GM20000 (cell line): ENCODE measurements around the gene OSBPL10.

Source experiments
- DNase-seq: peaks from one replicate; pipeline ENCODE4 v3.0.0; 2012; ENCODE audit warnings: low spot score
- TF ChIP-seq, protein P1 (sequence below): IDR thresholded peaks from 2 replicates; pipeline ENCODE4 v1.5.1; 2012; ENCODE audit warnings: mild to moderate bottlenecking, control low read depth; ENCODE audit errors: extremely low read depth, missing control alignments

The OSBPL10 gene

DNA sequence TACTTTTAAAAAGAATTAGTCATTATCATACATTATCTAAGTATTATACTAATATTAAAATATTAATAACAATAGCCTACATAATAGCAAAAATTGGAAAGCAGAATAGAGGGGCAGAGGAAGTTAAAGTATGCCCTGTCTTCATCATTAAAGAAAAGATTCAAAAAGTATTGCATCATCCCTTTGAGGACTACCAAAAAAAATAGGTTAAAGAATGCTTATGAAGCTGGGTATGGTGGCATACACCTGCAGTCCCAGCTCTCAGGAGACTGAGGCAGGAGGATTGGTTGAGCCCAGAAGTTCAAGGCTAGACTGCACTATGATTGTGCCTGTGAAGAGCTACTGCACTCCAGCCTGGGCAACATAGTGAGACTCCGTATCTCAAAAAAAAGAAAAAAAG, 240.7 kb downstream of the OSBPL10 start:
- DNase-seq, result no peak
- TF ChIP-seq, protein P1, sequence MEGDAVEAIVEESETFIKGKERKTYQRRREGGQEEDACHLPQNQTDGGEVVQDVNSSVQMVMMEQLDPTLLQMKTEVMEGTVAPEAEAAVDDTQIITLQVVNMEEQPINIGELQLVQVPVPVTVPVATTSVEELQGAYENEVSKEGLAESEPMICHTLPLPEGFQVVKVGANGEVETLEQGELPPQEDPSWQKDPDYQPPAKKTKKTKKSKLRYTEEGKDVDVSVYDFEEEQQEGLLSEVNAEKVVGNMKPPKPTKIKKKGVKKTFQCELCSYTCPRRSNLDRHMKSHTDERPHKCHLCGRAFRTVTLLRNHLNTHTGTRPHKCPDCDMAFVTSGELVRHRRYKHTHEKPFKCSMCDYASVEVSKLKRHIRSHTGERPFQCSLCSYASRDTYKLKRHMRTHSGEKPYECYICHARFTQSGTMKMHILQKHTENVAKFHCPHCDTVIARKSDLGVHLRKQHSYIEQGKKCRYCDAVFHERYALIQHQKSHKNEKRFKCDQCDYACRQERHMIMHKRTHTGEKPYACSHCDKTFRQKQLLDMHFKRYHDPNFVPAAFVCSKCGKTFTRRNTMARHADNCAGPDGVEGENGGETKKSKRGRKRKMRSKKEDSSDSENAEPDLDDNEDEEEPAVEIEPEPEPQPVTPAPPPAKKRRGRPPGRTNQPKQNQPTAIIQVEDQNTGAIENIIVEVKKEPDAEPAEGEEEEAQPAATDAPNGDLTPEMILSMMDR, result no peak

DNA sequence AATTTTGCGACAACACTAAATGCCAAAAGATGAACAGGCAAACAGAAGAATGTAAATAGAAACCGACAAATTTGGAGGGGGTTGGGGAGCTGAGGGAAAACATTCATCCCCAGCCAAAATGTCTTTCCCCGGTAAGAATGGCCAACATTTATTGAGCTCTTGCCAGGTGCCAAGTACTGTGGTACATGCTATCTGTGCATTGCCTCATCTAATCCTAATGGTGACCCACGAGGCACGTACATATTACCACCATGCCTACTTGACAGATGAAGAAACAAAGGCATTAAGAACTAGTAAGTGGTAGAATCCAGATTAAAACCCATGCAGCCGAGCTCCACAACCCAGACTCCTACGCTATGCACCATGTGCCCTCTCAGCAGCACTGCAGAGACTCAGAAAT, 242.7 kb downstream of the OSBPL10 start:
- no peak for DNase-seq

DNA sequence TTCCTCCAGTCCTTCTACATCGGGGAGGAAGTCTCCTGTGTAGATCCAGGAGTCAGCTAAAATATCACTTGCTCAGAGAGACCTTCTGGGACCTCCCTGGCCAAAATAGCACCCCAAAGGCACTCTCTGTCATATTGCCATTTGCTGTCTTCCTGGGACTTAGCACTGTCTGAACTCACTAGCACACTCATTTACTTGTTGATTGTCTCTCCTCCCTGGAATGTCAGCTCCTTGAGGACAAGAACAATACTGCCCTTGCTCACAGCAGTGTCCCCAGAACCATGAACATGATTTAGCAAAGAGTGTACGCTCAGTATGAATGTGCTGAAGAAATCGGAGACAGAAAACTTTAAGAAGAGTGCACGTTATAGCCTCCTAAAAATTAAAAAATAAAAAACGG, 245.4 kb downstream of the OSBPL10 start:
- no peak for DNase-seq

More for the DNA sequence above, 242.7 kb downstream of the OSBPL10 start:
- TF ChIP-seq, protein P1, result no peak

DNA sequence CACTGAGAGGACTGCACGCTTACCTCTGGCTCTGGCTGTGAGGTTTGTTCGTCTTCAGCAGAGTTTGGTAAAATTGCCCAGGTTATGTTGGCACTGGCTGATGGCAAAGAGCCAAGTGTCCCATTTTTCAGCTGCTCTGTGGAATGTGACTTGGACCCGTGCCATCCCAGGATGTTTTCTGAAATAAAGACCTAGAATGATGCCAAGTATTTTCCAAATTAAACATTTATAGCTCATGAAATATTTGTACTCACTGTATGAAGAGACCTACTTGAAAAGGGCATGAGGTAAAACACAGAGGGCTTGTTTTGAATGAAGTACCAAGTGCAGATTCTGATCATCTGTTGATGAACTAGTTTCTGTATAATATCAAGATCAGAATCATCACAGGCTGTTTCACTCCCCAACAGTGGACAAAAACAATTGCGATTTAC, 247.8 kb downstream of the OSBPL10 start:
- no peak for DNase-seq
- TF ChIP-seq, protein P1, result no peak

More for the DNA sequence above, 245.4 kb downstream of the OSBPL10 start:
- TF ChIP-seq, protein P1, result no peak

DNA sequence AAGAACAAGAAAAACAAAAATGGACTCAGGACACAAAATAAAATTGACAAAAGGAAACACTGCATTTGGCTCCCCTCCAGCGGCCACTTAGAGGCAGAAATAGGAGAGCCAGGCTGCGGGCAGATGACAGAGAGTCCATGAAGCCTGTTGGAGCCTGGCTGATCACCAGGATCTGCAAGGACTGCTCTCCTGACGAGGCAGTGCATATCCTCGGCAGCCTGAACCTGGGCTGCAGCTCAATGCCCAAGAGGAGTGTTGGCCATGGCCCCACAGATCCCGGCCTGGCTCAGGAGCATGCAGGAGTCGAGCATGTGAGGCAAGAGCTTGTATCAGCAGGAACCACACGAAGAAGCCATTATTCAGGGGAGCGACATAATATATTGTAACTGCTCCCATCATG, 248.5 kb downstream of the OSBPL10 start:
- DNase-seq, result no peak
- TF ChIP-seq, protein P1, result no peak

DNA sequence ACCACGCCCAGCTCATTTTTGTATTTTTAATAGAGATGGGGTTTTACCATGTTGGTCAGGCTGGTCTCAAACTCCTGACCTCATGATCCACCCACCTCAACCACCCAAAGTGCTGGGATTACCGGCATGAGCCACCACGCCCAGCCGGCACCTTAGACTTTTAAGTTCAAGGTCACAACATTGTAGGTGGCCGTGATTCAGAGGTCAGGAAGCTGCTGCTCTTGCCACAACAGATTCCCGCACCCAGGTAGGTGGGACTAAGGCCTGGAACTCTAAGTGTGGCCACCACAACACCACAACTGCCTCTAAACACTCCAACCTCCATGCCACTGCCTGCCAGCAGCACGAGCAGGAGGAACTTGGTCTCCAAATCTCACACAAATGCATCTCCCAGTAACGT, 251.5 kb downstream of the OSBPL10 start:
- TF ChIP-seq, protein P1, result no peak

DNA sequence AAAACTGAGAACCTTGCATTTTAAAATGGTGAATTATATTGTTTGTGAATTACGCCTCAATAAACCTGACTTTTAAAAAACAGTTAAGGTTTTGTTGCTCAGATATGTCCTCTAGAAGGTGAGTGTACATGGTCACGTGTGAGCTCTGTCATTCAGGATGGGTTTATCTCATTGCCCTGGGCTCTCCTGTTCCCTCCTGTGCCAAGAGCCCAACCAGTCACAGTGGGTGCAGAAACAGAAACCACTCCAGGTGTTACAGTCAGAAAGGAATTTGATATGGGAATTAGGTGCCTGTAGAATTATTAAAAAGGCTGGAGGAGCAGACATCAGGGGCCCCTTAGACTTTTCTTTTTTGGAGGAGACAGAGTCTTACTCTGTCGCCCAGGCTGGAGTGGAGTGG, 252.0 kb downstream of the OSBPL10 start:
- TF ChIP-seq, protein P1, result no peak
- DNase-seq, result no peak

More for the DNA sequence above, 251.5 kb downstream of the OSBPL10 start:
- DNase-seq, result no peak

DNA sequence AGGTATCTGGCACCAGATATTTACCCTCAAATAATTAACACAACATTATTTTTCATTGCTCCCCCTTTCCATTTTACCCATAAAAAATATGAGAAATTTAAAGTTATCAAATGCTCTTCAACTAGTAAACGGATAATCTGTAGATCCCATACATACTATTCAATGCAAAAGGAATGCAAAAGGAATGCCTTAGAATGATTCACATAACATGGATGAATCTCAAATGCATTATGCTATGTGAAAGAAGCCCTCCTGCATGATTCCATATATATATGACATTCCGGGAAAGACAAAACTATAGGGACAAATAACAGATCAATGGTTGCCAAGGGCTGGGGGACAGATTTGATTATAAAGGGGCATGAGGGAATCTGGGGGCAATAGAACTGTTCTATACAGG, 252.7 kb downstream of the OSBPL10 start:
- TF ChIP-seq, protein P1, result no peak
- no peak for DNase-seq
